Retinal pigment epithelial cell (primary cell): ENCODE results near the gene SNPH.
"Not testable (repeated sequence)": the region's sequence is repeated elsewhere in the genome, so short reads cannot be mapped to it uniquely, and the experiment has no call there.

Experiments used
- DNase-seq: peaks from one replicate; pipeline ENCODE4 v3.0.0-alpha.2; 2010; ENCODE audit warnings: low read depth
- H3K4me3 ChIP-seq: 2 replicates; pipeline ENCODE4 v1.5.1; 2011; ENCODE audit warnings: mild to moderate bottlenecking, low read length, control low read depth, moderate library complexity
- TF ChIP-seq, protein P1 (sequence below): conservative IDR thresholded peaks from 2 replicates; pipeline ENCODE4 v1.5.1; 2011; ENCODE audit warnings: low read depth, low read length, control low read depth, inconsistent platforms

SNPH gene

GRCh38 chr20:1266167-1266973 lies at the start of gene SNPH:
Gene SNPH, plus strand, starts transcription at chr20:1266294. Its CDS starts 29,946 bp downstream, at chr20:1296240.
- peak; percentile 12 for DNase-seq
- TF ChIP-seq, protein P1, sequence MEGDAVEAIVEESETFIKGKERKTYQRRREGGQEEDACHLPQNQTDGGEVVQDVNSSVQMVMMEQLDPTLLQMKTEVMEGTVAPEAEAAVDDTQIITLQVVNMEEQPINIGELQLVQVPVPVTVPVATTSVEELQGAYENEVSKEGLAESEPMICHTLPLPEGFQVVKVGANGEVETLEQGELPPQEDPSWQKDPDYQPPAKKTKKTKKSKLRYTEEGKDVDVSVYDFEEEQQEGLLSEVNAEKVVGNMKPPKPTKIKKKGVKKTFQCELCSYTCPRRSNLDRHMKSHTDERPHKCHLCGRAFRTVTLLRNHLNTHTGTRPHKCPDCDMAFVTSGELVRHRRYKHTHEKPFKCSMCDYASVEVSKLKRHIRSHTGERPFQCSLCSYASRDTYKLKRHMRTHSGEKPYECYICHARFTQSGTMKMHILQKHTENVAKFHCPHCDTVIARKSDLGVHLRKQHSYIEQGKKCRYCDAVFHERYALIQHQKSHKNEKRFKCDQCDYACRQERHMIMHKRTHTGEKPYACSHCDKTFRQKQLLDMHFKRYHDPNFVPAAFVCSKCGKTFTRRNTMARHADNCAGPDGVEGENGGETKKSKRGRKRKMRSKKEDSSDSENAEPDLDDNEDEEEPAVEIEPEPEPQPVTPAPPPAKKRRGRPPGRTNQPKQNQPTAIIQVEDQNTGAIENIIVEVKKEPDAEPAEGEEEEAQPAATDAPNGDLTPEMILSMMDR = no peak
- H3K4me3 ChIP-seq = peak within 1 kb of the TSS; percentile 62

DNA sequence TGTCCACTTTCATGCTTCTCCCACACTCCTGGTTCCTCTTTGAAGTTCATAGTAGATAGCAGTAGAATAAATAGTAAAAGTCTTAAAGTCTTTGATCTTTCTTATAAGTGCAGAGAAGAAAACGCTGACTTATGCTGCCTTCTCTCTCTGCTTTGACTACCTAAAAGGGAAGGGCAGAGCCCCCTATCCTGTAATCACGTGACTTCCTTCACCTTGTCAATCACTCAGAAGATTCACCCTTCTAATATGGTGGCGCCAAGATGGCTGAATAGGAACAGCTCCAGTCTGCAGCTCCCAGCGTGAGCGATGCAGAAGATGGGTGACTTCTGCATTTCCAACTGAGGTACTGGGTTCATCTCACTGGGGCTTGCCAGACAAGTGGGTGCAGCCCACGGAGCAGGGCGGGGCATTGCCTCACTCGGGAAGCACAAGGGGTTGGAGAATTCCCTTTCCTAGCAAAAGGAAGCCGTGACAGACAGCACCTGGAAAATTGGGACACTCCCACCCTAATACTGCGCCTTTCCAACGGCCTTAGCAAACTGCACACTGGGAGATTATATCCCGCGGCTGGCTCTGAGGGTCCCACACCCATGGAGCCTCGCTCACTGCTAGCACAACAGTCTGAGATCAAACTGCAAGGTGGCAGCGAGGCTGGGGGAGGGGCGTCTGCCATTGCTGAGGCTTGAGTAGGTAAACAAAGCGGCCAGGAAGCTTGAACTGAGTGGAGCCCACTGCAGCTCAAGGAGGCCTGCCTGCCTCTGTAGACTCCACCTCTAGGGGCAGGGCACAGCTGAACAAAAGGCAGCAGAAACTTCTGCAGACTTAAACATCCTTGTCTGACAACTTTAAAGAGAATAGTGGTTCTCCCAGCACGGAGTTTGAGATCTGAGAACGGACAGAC lies 49.3 kb upstream of the SNPH start:
- not testable (repeated sequence) for H3K4me3 ChIP-seq, DNase-seq

DNA sequence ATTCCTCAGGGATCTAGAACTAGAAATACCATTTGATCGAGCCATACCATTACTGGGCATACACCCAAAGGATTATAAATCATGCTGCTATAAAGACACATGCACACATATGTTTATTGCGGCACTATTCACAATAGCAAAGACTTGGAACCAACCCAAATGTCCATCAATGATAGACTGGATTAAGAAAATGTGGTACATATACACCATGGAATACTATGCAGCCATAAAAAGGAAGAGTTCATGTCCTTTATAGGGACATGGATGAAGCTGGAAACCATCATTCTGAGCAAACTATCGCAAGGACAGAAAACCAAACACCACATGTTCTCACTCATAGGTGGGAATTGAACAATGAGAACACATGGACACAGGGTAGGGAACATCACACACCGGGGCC lies 43.3 kb upstream of the SNPH start:
- DNase-seq, H3K4me3 ChIP-seq: not testable (repeated sequence)

DNA sequence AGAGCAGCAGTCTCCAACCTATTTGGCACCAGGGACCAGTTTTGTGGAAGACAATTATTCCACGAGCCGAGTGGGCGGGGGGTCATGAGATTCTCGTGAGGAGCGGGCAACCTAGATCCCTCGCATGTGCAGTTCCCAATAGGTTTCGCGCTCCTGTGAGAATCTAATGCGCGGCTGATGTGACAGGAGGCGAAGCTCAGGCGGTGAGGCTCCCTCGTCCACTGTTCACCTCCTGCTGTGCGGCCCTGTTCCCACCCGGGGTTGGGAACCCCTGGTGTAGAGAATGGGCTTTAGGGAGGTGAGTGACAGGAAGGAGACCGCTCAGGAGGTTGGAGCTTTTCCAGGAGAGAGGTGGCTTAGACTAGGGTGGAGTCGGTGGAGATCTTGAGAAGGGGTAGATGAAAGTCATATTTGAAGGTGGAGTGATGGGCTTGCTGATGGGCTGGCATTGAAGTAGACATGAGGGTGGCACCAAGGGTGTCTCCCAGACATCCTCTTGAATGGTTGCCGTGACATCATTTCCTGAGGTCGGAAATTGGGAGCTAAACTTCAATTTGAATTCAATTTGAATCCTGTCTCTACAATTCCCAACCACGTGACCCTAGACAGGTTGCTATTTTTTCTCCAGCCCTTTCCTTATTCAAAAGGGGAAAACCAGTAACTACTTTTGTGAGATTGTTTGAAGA lies 41.7 kb upstream of the SNPH start:
- TF ChIP-seq, protein P1 = no peak
- DNase-seq = no peak
- no peak overlapping the region for H3K4me3 ChIP-seq

- TF ChIP-seq, protein P1 = no peak
- H3K4me3 ChIP-seq = peak overlapping the region; percentile 33
- DNase-seq = no peak
Observed at GRCh38 chr20:1225263-1225782, 40.8 kb upstream of the SNPH start.

- peak; percentile 10 for DNase-seq
- TF ChIP-seq, protein P1 = no peak
- peak within 1 kb of the TSS; percentile 50 for H3K4me3 ChIP-seq
Observed at GRCh38 chr20:1225783-1226654, 40.1 kb upstream of the SNPH start, which contains the start of gene RAD21L1. Gene RAD21L1, plus strand, starts transcription at chr20:1226044. Its CDS starts 2,410 bp downstream, at chr20:1228454.

- no peak for DNase-seq
- H3K4me3 ChIP-seq = no peak overlapping the region
- TF ChIP-seq, protein P1 = no peak
Observed at GRCh38 chr20:1229541-1229940, 36.6 kb upstream of the SNPH start.
